ENCODE measurements around the gene UTF1. TPM values are rescaled to one million over a fixed set of nuclear protein-coding genes. Genes with fewer than 3 reads are reported as not detected.

UTF1 gene
- total RNA-seq, 2 donors from 2014 or later, result not detected

DNA sequence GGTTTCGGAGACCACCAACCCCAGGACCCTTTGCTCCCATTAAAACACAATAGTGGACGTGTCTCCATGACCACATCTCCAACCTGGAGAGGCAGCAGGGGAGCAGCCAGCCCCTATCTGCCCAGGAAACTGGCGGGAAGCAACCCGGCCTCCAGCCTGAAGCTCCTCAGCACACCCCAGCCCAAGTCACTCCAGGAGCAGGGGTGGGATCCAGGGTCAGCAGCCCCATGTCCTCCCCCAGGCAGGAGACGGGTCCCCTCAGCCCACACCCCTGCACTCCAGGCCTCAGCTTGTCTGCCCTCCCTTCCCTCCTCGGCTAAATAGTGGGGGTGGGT, 46.0 kb downstream of the UTF1 start:
- ATAC-seq (ENCODE audit: insufficient number of reproducible peaks, low FRiP score, low read depth) (no peak), DNase-seq (ENCODE audit: low spot score) (no peak)
- H3K27me3 ChIP-seq (replicated peaks; ENCODE audit: insufficient read depth), result no peaks in the 10 kb centered on the region
- H3K36me3 ChIP-seq, result peaks cover 7% of the 10 kb centered on the region
- H3K4me3 ChIP-seq, result peak overlapping the region; percentile 58
- peaks cover 9 to 11% of the 10 kb centered on the region in 2 donors for H3K4me1 ChIP-seq (ENCODE audit: control insufficient read depth in 1 of 2, low read depth in 2 of 2)
- H3K27ac ChIP-seq, result no peak overlapping the region
- H3K9me3 ChIP-seq, result no peaks in the 10 kb centered on the region
- TF ChIP-seq, protein P1, sequence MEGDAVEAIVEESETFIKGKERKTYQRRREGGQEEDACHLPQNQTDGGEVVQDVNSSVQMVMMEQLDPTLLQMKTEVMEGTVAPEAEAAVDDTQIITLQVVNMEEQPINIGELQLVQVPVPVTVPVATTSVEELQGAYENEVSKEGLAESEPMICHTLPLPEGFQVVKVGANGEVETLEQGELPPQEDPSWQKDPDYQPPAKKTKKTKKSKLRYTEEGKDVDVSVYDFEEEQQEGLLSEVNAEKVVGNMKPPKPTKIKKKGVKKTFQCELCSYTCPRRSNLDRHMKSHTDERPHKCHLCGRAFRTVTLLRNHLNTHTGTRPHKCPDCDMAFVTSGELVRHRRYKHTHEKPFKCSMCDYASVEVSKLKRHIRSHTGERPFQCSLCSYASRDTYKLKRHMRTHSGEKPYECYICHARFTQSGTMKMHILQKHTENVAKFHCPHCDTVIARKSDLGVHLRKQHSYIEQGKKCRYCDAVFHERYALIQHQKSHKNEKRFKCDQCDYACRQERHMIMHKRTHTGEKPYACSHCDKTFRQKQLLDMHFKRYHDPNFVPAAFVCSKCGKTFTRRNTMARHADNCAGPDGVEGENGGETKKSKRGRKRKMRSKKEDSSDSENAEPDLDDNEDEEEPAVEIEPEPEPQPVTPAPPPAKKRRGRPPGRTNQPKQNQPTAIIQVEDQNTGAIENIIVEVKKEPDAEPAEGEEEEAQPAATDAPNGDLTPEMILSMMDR (IDR thresholded peaks at IDR 0.05), result no peak

DNA sequence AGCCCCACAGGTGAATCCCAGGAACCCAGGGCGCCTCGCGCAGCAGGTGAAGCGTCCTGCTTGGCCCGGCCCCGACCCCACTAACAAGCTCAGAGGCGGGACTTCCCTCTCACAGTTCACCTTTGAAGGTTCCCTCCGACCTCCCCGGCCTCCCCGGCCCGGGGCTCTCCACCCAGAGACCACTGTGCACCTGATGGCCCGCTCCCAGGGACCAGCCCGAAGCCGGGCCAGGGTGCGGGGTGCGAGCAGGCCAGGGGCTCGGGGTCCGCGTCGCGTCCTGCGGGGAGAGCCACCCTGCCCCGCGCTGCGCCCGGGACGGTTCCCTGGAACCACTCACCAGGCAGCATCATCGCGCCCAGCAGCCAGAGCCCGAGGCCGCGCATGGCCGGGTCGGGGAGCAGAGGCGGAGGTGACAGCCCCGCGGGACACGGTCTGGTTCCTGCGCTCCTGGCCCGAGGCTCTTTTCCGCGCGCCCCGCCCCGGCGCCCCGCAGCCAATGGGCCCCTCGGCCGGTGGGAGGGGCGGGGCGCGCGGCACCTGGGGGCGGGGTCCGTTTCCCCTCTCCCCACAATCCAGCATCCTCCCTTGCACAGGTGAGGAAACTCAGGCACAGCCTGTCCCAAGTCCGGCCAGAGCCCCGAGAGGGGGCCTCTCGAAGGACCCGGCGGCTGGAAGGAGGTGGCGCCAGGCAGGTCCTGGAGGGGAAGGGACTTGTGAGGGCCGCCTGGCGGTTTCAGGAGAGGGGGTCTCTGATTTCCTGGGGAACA, 46.6 kb downstream of the UTF1 start, which contains the start of gene ADAM8:
Gene ADAM8, minus strand, starts transcription at position 434 of the 767 bp plus-strand sequence. Its CDS starts 51 bp downstream, at position 383.
- no peak for DNase-seq (ENCODE audit: low spot score)
- Histone ChIP-seq H3K27me3 (replicated peaks; ENCODE audit: insufficient read depth) (no peaks in the 10 kb centered on the region), H3K4me1 (ENCODE audit: control insufficient read depth in 1 of 2, low read depth in 2 of 2) (peaks cover 9 to 11% of the 10 kb centered on the region in 2 donors), H3K27ac (no peak within 1 kb of the TSS), H3K4me3 (peak within 1 kb of the TSS; percentile 58), H3K36me3 (peaks cover 11% of the 10 kb centered on the region), H3K9me3 (no peaks in the 10 kb centered on the region)
- TF ChIP-seq, protein P1 (IDR thresholded peaks at IDR 0.05), result no peak
- ATAC-seq (ENCODE audit: insufficient number of reproducible peaks, low FRiP score, low read depth), result no peak

DNA sequence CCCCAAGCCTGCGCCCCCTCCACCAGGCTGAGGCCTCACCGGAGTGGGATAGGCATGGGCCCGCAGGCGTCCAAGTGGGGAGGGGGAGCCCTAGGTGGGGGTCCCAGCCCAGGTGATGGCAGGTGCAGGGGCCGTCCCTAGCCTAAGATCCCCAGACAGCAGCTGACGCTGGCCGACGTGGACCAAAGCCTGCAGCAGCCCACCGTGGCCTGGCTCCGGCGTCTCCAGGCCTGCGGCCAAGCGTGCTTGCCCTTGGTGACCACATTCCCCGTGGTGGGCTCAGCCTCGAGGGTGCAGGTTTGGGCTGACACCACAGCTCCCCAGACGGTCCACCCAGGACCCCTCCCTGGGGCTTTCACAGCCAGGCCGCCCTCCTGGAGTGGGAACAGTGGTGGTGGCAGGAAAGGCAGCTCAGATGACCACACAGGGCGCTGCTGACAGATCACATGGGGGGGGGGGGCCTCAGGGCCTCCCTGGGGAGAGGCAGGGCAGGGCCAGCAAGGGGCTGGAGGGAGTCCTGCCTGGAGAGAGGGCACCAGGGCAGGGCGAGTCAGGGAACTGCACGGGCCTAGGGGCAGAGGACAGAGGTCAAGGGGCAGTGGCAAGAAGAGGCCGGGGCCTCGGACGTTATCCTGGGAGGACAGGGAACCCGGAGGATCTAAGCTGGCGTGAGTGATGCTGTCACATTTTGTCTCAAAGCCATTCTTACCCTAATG, 47.4 kb downstream of the UTF1 start:
- H3K27ac ChIP-seq, result no peak overlapping the region
- DNase-seq (ENCODE audit: low spot score), result no peak
- peaks cover 19% of the 10 kb centered on the region for H3K36me3 ChIP-seq
- TF ChIP-seq, protein P1 (IDR thresholded peaks at IDR 0.05), result no peak
- no peaks in the 10 kb centered on the region for H3K27me3 ChIP-seq (replicated peaks; ENCODE audit: insufficient read depth)
- H3K4me1 ChIP-seq (ENCODE audit: control insufficient read depth in 1 of 2, low read depth in 2 of 2), result peaks cover 9 to 11% of the 10 kb centered on the region in 2 donors
- no peaks in the 10 kb centered on the region for H3K9me3 ChIP-seq
- H3K4me3 ChIP-seq, result no peak overlapping the region
- ATAC-seq (ENCODE audit: insufficient number of reproducible peaks, low FRiP score, low read depth), result no peak

DNA sequence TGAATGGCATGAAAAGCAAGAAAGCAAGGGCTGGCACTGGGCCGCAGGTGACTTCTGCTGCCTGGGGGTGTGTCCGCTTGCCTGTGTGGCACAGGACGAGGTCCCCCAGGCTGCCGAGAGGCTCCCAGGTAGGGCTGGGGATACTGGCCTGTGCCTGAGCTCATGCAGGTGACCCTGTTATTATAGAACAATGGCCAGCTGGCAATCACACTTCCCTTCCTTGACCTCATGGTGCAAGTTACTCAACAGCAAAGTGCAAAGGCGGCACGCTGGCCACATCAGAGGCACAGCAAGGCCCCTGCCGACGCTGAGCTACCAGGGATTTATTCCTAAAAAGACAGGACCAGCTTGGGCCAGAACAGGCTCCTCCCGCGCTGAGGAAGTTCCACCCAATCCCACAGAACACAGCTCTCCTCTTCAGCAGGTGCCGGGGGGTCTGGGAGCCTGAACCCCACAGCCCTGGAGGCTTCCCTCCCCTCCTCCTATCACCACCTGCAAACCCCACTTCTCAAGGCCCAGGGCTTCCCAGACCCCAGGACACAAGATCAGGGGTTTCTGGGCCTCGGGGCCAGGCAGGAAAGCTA, 48.1 kb downstream of the UTF1 start:
- Histone ChIP-seq H3K27me3 (replicated peaks; ENCODE audit: insufficient read depth) (no peaks in the 10 kb centered on the region), H3K36me3 (peaks cover 25% of the 10 kb centered on the region), H3K4me1 (ENCODE audit: control insufficient read depth in 1 of 2, low read depth in 2 of 2) (peaks cover 9 to 11% of the 10 kb centered on the region in 2 donors), H3K27ac (no peak overlapping the region), H3K9me3 (no peaks in the 10 kb centered on the region), H3K4me3 (no peak overlapping the region)
- TF ChIP-seq, protein P1 (IDR thresholded peaks at IDR 0.05), result no peak
- ATAC-seq (ENCODE audit: insufficient number of reproducible peaks, low FRiP score, low read depth) (no peak), DNase-seq (ENCODE audit: low spot score) (no peak)

Measured in thoracic aorta (tissue), 2 donors.